Endodermal cell (in vitro differentiated cells): Measurements from ENCODE around the gene RRM2. TPM values are rescaled to one million over a fixed set of nuclear protein-coding genes. Genes with fewer than 3 reads are reported as not detected.
"Not testable (repeated sequence)": the region's sequence is repeated elsewhere in the genome, so short reads cannot be mapped to it uniquely, and the experiment has no call there.

Experiments
- DNase-seq: peaks from one replicate; pipeline ENCODE4 v3.0.0-alpha.2; 2017
- H3K27ac ChIP-seq: 2 replicates; pipeline ENCODE4 v1.5.1; 2013; ENCODE audit warnings: mild to moderate bottlenecking, low read depth, low read length, moderate library complexity
- H3K27me3 ChIP-seq: 2 replicates; pipeline ENCODE4 v1.6.1; 2013; ENCODE audit warnings: mild to moderate bottlenecking, low read length, moderate library complexity; ENCODE audit not compliant: insufficient read depth, control insufficient read depth, poor library complexity, severe bottlenecking
- H3K36me3 ChIP-seq: 2 replicates; pipeline ENCODE4 v1.7.0; 2013; ENCODE audit warnings: mild to moderate bottlenecking, low read length, moderate library complexity; ENCODE audit not compliant: control insufficient read depth, insufficient read depth
- H3K4me1 ChIP-seq: one replicate; pipeline ENCODE4 v1.7.0; 2013; ENCODE audit warnings: low read length; ENCODE audit not compliant: control insufficient read depth, insufficient read depth
- H3K4me3 ChIP-seq: 2 replicates; pipeline ENCODE4 v1.5.1; 2013; ENCODE audit warnings: mild to moderate bottlenecking, low read length, moderate library complexity
- H3K9ac ChIP-seq: 2 replicates; pipeline ENCODE4 v1.6.1; 2013; ENCODE audit warnings: mild to moderate bottlenecking, low read length, moderate library complexity; ENCODE audit not compliant: poor library complexity, severe bottlenecking; ENCODE audit errors: extremely low read depth
- H3K9me3 ChIP-seq: 2 replicates; pipeline ENCODE4 v1.6.1; 2013; ENCODE audit warnings: mild to moderate bottlenecking, low read length, moderate library complexity; ENCODE audit not compliant: control insufficient read depth
- H3K27ac Mint-ChIP-seq: 2 replicates; pipeline ENCODE4 v1.8.0; 2020; ENCODE audit warnings: mixed read lengths
- H3K27me3 Mint-ChIP-seq: 2 replicates; pipeline ENCODE4 v1.8.0; 2021; ENCODE audit warnings: mild to moderate bottlenecking, mixed read lengths; ENCODE audit not compliant: insufficient read depth
- H3K36me3 Mint-ChIP-seq: 2 replicates; pipeline ENCODE4 v1.8.0; 2020; ENCODE audit warnings: low read depth, mixed read lengths
- H3K4me1 Mint-ChIP-seq: 2 replicates; pipeline ENCODE4 v1.8.0; 2020; ENCODE audit warnings: mixed read lengths
- H3K4me3 Mint-ChIP-seq: 2 replicates; pipeline ENCODE4 v1.8.0; 2020; ENCODE audit warnings: mild to moderate bottlenecking, moderate library complexity, mixed read lengths
- H3K9me3 Mint-ChIP-seq: 2 replicates; pipeline ENCODE4 v1.8.0; 2020; ENCODE audit warnings: mild to moderate bottlenecking, mixed read lengths
- CTCF ChIP-seq: fragments of 200-600 bp; sonication (generic); conservative IDR thresholded peaks from 2 replicates; pipeline ENCODE4 v1.5.0; 2021; ENCODE audit warnings: antibody characterized with exemption, mild to moderate bottlenecking
- WGBS, 2 experiments: methylation state at CpG; one replicate each; pipeline versions ENCODE4 v1.1.5 to v1.1.7; 2013; ENCODE audit warnings: missing lambda C conversion rate in 2 of 2, mixed read lengths in 1 of 2; ENCODE audit not compliant: insufficient coverage in 1 of 2, insufficient read length in 1 of 2; 5-methylcytosine and 5-hydroxymethylcytosine counted together
- total RNA-seq, 2 donors: library from RNA; stranded (reverse); fragmentation: NEBNext Ultra II Directional in 1 of 2; extraction: Animal tissue kit (Norgen Biotek cat#: 25700) in 1 of 2; gene quantifications; 2 replicates in 1 of 2; 3 replicates in 1 of 2; pipeline ENCODE4 v1.2.1, GENCODE V29; 2021

The RRM2 gene
- total RNA-seq, 2 donors from 2014 or later, result 142 to 157 TPM

GRCh38 chr2:10089565-10090190 lies 32.9 kb upstream of the RRM2 start:
- no peaks in the 10 kb centered on the region for H3K36me3 ChIP-seq
- TF ChIP-seq CTCF, result no peak
- H3K4me3 ChIP-seq, result no peak overlapping the region
- no peak overlapping the region for H3K4me3 Mint-ChIP-seq
- no peak overlapping the region for H3K27ac ChIP-seq
- no peak for DNase-seq
- H3K27me3 ChIP-seq, result peaks cover 5% of the 10 kb centered on the region
- H3K4me1 Mint-ChIP-seq, result peaks cover 5% of the 10 kb centered on the region
- H3K27ac Mint-ChIP-seq, result no peak overlapping the region
- H3K4me1 ChIP-seq, result peaks cover 3% of the 10 kb centered on the region
- WGBS, 2 experiments, result 47 to 57% methylated on average over 3 to 5 of the region's 5 CpGs
- peaks cover 15% of the 10 kb centered on the region for H3K27me3 Mint-ChIP-seq
- H3K9me3 ChIP-seq, result no peaks in the 10 kb centered on the region
- no peaks in the 10 kb centered on the region for H3K36me3 Mint-ChIP-seq
- no peak overlapping the region for H3K9ac ChIP-seq
- peaks cover 8% of the 10 kb centered on the region for H3K9me3 Mint-ChIP-seq

GRCh38 chr2:10091182-10091888 lies 31.2 kb upstream of the RRM2 start:
- Mint-ChIP-seq H3K4me1 (peaks cover 9% of the 10 kb centered on the region), H3K36me3 (no peaks in the 10 kb centered on the region), H3K9me3 (peaks cover 8% of the 10 kb centered on the region), H3K27me3 (peaks cover 18% of the 10 kb centered on the region), H3K4me3 (no peak overlapping the region), H3K27ac (no peak overlapping the region)
- 95% methylated on average over 27 to 52 of the region's 52 CpGs for WGBS, 2 experiments
- TF ChIP-seq CTCF, result no peak
- Histone ChIP-seq H3K36me3 (no peaks in the 10 kb centered on the region), H3K27ac (no peak overlapping the region), H3K27me3 (no peaks in the 10 kb centered on the region), H3K9me3 (no peaks in the 10 kb centered on the region), H3K4me3 (no peak overlapping the region), H3K4me1 (peaks cover 4% of the 10 kb centered on the region), H3K9ac (no peak overlapping the region)
- DNase-seq, result no peak

- not testable (repeated sequence) for H3K4me3 ChIP-seq, H3K4me3 Mint-ChIP-seq, H3K4me1 ChIP-seq, H3K4me1 Mint-ChIP-seq, H3K27ac Mint-ChIP-seq, H3K9me3 ChIP-seq, H3K36me3 Mint-ChIP-seq, H3K27ac ChIP-seq, H3K9me3 Mint-ChIP-seq, H3K36me3 ChIP-seq, H3K9ac ChIP-seq, H3K27me3 ChIP-seq, DNase-seq
- peaks cover 18% of the 10 kb centered on the region for H3K27me3 Mint-ChIP-seq
- WGBS, 2 experiments, result 94 to 97% methylated on average over 2 of the region's 2 CpGs
These were observed 30.7 kb upstream of the RRM2 start for GRCh38 chr2:10091889-10092244.
